Muscle of arm (tissue), 12 donors: ENCODE data around the gene PAFAH1B2. TPM values are rescaled to one million over a fixed set of nuclear protein-coding genes. Genes with fewer than 3 reads are reported as not detected.

Experiments
- DNase-seq: peaks from one replicate; pipeline ENCODE4 v3.0.0-alpha.2; 2013
- polyA plus RNA-seq, 12 donors: library from polyadenylated mRNA; unstranded; fragments of 120-200 nt; gene quantifications; one replicate each; pipeline ENCODE4 v1.2.1, GENCODE V29; 2013; ENCODE audit not compliant: insufficient read length in 12 of 12

Gene PAFAH1B2
- polyA plus RNA-seq, 12 donors, result 45.3 to 201 (median 54.4) TPM

- DNase-seq, result no peak
Measured at GRCh38 chr11:117220999-117221774, 77.1 kb downstream of the PAFAH1B2 start.

GRCh38 chr11:117221775-117222517, 77.9 kb downstream of the PAFAH1B2 start:
- peak; percentile 69 for DNase-seq

GRCh38 chr11:117222991-117223740, 79.1 kb downstream of the PAFAH1B2 start:
- DNase-seq, result no peak

- DNase-seq, result no peak
Measured at GRCh38 chr11:117223741-117224689, 79.9 kb downstream of the PAFAH1B2 start.

- DNase-seq, result no peak
Measured at GRCh38 chr11:117225553-117226170, 81.6 kb downstream of the PAFAH1B2 start.

Other genes with a start within 250 kb of the PAFAH1B2 start
- gene SIK3, start 45.9 kb upstream of the PAFAH1B2 start, polyA plus RNA-seq, result 10 to 100 TPM in 11 of 12 donors, not detected in 1; 27.5 to 46.1 (median 38.5) TPM
- 10 to 100 TPM in 11 of 12 donors, not detected in 1; 24.6 to 41.0 (median 36.3) TPM for gene SIDT2, start 34.5 kb downstream of the PAFAH1B2 start, polyA plus RNA-seq
- 100 to 1,000 TPM in 2 of 12 donors, 10 to 100 TPM in 9, not detected in 1; 65.6 to 358 (median 88.1) TPM for gene TAGLN, start 55.1 kb downstream of the PAFAH1B2 start, polyA plus RNA-seq
- 10 to 100 TPM; 17.1 to 58.7 (median 27.3) TPM for gene PCSK7, start 87.8 kb downstream of the PAFAH1B2 start, polyA plus RNA-seq
- gene RNF214, start 88.4 kb downstream of the PAFAH1B2 start, polyA plus RNA-seq, result 10 to 100 TPM in 11 of 12 donors, not detected in 1; 16.7 to 28.8 (median 19.3) TPM
- gene BACE1-AS, start 147.1 kb downstream of the PAFAH1B2 start, polyA plus RNA-seq, result 10 to 100 TPM in 11 of 12 donors, not detected in 1; 10.4 to 20.1 (median 14.3) TPM
- 10 to 100 TPM in 11 of 12 donors, not detected in 1; 31.3 to 43.1 (median 38.6) TPM for gene BACE1, start 172.0 kb downstream of the PAFAH1B2 start, polyA plus RNA-seq
- 10 to 100 TPM in 11 of 12 donors, not detected in 1; 10.9 to 29.2 (median 12.6) TPM for gene CEP164, start 183.6 kb downstream of the PAFAH1B2 start, polyA plus RNA-seq